CD4-positive, alpha-beta T cell (primary cell): Measurements from ENCODE around the gene ATF1. TPM values are rescaled to one million over a fixed set of nuclear protein-coding genes. Genes with fewer than 3 reads are reported as not detected.
"Not testable (repeated sequence)": the region's sequence is repeated elsewhere in the genome, so short reads cannot be mapped to it uniquely, and the experiment has no call there.

Experiments
- ATAC-seq: fragments of 200-7000 bp; cut with Tn5 transposase; one replicate; pipeline ENCODE4 v1.10.0; 2022; ENCODE audit warnings: mild to moderate bottlenecking; ENCODE audit not compliant: poor library complexity
- CTCF ChIA-PET: fragments of 350-600 bp; sonication (Branson Sonifier 250); formaldehyde crosslinking; loops from one replicate; lab custom pipeline; 2021; ENCODE audit warnings: antibody characterized with exemption, inconsistent platforms; lab: Charles Lee
- POLR2A ChIA-PET: fragments of 350-600 bp; sonication (Branson Sonifier 250); formaldehyde crosslinking; loops from one replicate; lab custom pipeline; 2021; ENCODE audit warnings: antibody characterized with exemption, inconsistent platforms; lab: Charles Lee
- DNase-seq, 14 experiments: peaks; one replicate each; pipeline ENCODE4 v3.0.0-alpha.2; 2013 to 2020; ENCODE audit warnings: mixed read lengths in 2 of 14
- H3K27ac ChIP-seq, 2 donors: one replicate each; pipeline versions ENCODE4 v1.5.1 to v1.7.0; 2013; ENCODE audit warnings: low read length in 2 of 2, low read depth in 1 of 2, mild to moderate bottlenecking in 1 of 2
- H3K27me3 ChIP-seq, 2 experiments: 1 replicate in 1 of 2; 2 replicates in 1 of 2; pipeline versions ENCODE4 v1.6.1 to v1.7.0; 2013; ENCODE audit warnings: low read length in 2 of 2, control low read depth in 1 of 2, mild to moderate bottlenecking in 1 of 2, moderate library complexity in 1 of 2; ENCODE audit not compliant: insufficient read depth in 2 of 2, control insufficient read depth in 1 of 2
- H3K36me3 ChIP-seq: one replicate; pipeline ENCODE4 v1.6.1; 2013; ENCODE audit warnings: low read length, control low read depth; ENCODE audit not compliant: insufficient read depth
- H3K4me1 ChIP-seq: one replicate; pipeline ENCODE4 v1.6.1; 2013; ENCODE audit warnings: low read length, control low read depth; ENCODE audit not compliant: insufficient read depth
- H3K4me3 ChIP-seq: one replicate; pipeline ENCODE4 v1.5.1; 2013; ENCODE audit warnings: mild to moderate bottlenecking, low read length, moderate library complexity
- H3K9me3 ChIP-seq, 2 experiments: 1 replicate in 1 of 2; 2 replicates in 1 of 2; pipeline versions ENCODE4 v1.6.1 to v1.7.0; 2013; ENCODE audit warnings: low read length in 2 of 2, mild to moderate bottlenecking in 2 of 2, control low read depth in 1 of 2, moderate library complexity in 1 of 2; ENCODE audit not compliant: control insufficient read depth in 1 of 2, insufficient read depth in 1 of 2
- H3K27ac Mint-ChIP-seq: one replicate; pipeline ENCODE4 v1.8.0; 2020; ENCODE audit warnings: mixed read lengths
- H3K27me3 Mint-ChIP-seq: one replicate; pipeline ENCODE4 v1.8.0; 2021; ENCODE audit warnings: mixed read lengths
- H3K36me3 Mint-ChIP-seq: one replicate; pipeline ENCODE4 v1.8.0; 2021; ENCODE audit warnings: low read depth, mixed read lengths
- H3K4me1 Mint-ChIP-seq: one replicate; pipeline ENCODE4 v1.8.0; 2021; ENCODE audit warnings: low read depth, mixed read lengths
- H3K4me3 Mint-ChIP-seq: one replicate; pipeline ENCODE4 v1.8.0; 2020; ENCODE audit warnings: mild to moderate bottlenecking, mixed read lengths
- H3K9me3 Mint-ChIP-seq: one replicate; pipeline ENCODE4 v1.8.0; 2020; ENCODE audit warnings: mixed read lengths
- CTCF ChIP-seq: fragments of 200-600 bp; IDR thresholded peaks from one replicate; pipeline ENCODE4 v1.8.0; 2022; ENCODE audit warnings: antibody characterized with exemption, mild to moderate bottlenecking
- intact Hi-C, 2 experiments: fragments of 100-400 bp; cut with DNase I in 1 of 2; cut with micrococcal nuclease in 1 of 2; formaldehyde crosslinking; loops; one replicate each; pipeline versions ENCODE4 v1.15.1 to v1.9.0; 2023 to 2025; cut with DNase I, micrococcal nuclease
- total RNA-seq, 174 experiments: library from RNA in 2 of 174; stranded (reverse) in 2 of 174; gene quantifications; one replicate each; pipeline ENCODE4 v1.2.3 and lab custom pipeline; 2021 to 2026

Gene ATF1
- total RNA-seq, 2 experiments from 2014 or later = 11.3 TPM

- CTCF ChIA-PET = no interaction called here
- Mint-ChIP-seq H3K4me1 (no peaks in the 10 kb centered on the region), H3K9me3 (peaks cover 7% of the 10 kb centered on the region), H3K27me3 (peaks cover 19% of the 10 kb centered on the region), H3K36me3 (no peaks in the 10 kb centered on the region), H3K4me3 (no peak within 1 kb of the TSS), H3K27ac (no peak within 1 kb of the TSS)
- H3K9me3 ChIP-seq = peaks cover 0 to 5% of the 10 kb centered on the region in 2 experiments
- H3K27me3 ChIP-seq = no peaks in the 10 kb centered on the region
- H3K4me1 ChIP-seq = no peaks in the 10 kb centered on the region
- no peak for ATAC-seq
- H3K27ac ChIP-seq = no peak within 1 kb of the TSS
- POLR2A ChIA-PET = no interaction called here
- H3K4me3 ChIP-seq = no peak within 1 kb of the TSS
- no peaks in the 10 kb centered on the region for H3K36me3 ChIP-seq
- DNase-seq = no peak
- no peak for TF ChIP-seq CTCF
- intact Hi-C loops = no loop called here
Measured at GRCh38 chr12:50842637-50843493, 79.0 kb downstream of the ATF1 start, which contains the start of gene TMPRSS12. Gene TMPRSS12, plus strand, starts transcription at chr12:50842926. Its CDS starts 39 bp downstream, at chr12:50842965.

GRCh38 chr12:50845021-50845647 is 81.2 kb downstream of the ATF1 start:
- no peak overlapping the region for H3K27ac Mint-ChIP-seq
- H3K36me3 Mint-ChIP-seq = no peaks in the 10 kb centered on the region
- no peak for TF ChIP-seq CTCF
- H3K9me3 Mint-ChIP-seq = peaks cover 7% of the 10 kb centered on the region
- DNase-seq (no peak), ATAC-seq (no peak)
- Histone ChIP-seq H3K9me3 (peaks cover 0 to 5% of the 10 kb centered on the region in 2 experiments), H3K27ac (no peak overlapping the region), H3K4me3 (no peak overlapping the region), H3K27me3 (no peaks in the 10 kb centered on the region), H3K36me3 (no peaks in the 10 kb centered on the region), H3K4me1 (no peaks in the 10 kb centered on the region)
- H3K27me3 Mint-ChIP-seq = peaks cover 19% of the 10 kb centered on the region
- H3K4me3 Mint-ChIP-seq = no peak overlapping the region
- intact Hi-C loops = no loop called here
- H3K4me1 Mint-ChIP-seq = no peaks in the 10 kb centered on the region
- POLR2A ChIA-PET = no interaction called here
- CTCF ChIA-PET = no interaction called here

GRCh38 chr12:50848963-50849362 is 85.1 kb downstream of the ATF1 start:
- Mint-ChIP-seq H3K27ac (no peak overlapping the region), H3K27me3 (peaks cover 21% of the 10 kb centered on the region), H3K4me1 (no peaks in the 10 kb centered on the region), H3K9me3 (no peaks in the 10 kb centered on the region), H3K36me3 (no peaks in the 10 kb centered on the region), H3K4me3 (no peak overlapping the region)
- ChIA-PET POLR2A (no interaction called here), CTCF (no interaction called here)
- ATAC-seq (no peak), DNase-seq (no peak)
- Histone ChIP-seq H3K4me3 (no peak overlapping the region), H3K27ac (no peak overlapping the region), H3K27me3 (peaks cover 0 to 8% of the 10 kb centered on the region in 2 experiments), H3K9me3 (peaks cover 0 to 5% of the 10 kb centered on the region in 2 experiments), H3K4me1 (no peaks in the 10 kb centered on the region), H3K36me3 (no peaks in the 10 kb centered on the region)
- intact Hi-C loops = no loop called here
- no peak for TF ChIP-seq CTCF

- H3K4me3 Mint-ChIP-seq, H3K4me3 ChIP-seq, intact Hi-C loops, CTCF ChIA-PET, ATAC-seq, DNase-seq, H3K27ac ChIP-seq, POLR2A ChIA-PET, H3K4me1 Mint-ChIP-seq, H3K27me3 ChIP-seq, H3K36me3 ChIP-seq, H3K27ac Mint-ChIP-seq, H3K9me3 Mint-ChIP-seq, H3K9me3 ChIP-seq, H3K4me1 ChIP-seq, H3K36me3 Mint-ChIP-seq: not testable (repeated sequence)
- H3K27me3 Mint-ChIP-seq = peaks cover 16% of the 10 kb centered on the region
Measured at GRCh38 chr12:50855218-50855617, 91.3 kb downstream of the ATF1 start.

- H3K27me3 Mint-ChIP-seq = peaks cover 12% of the 10 kb centered on the region
- H3K27ac Mint-ChIP-seq, H3K9me3 Mint-ChIP-seq, DNase-seq, H3K4me1 ChIP-seq, H3K36me3 ChIP-seq, intact Hi-C loops, H3K36me3 Mint-ChIP-seq, H3K27ac ChIP-seq, CTCF ChIA-PET, ATAC-seq, H3K4me3 Mint-ChIP-seq, H3K27me3 ChIP-seq, H3K4me3 ChIP-seq, H3K9me3 ChIP-seq, H3K4me1 Mint-ChIP-seq, POLR2A ChIA-PET: not testable (repeated sequence)
Measured at GRCh38 chr12:50855679-50856078, 91.8 kb downstream of the ATF1 start.
